SW480 (cell line): Measurements from ENCODE around the gene NARF.
"Not testable (repeated sequence)": the region's sequence is repeated elsewhere in the genome, so short reads cannot be mapped to it uniquely, and the experiment has no call there.

Experiments
- DNase-seq: peaks from one replicate; pipeline ENCODE4 v3.0.0-alpha.2; 2016; ENCODE audit warnings: low spot score

NARF gene

DNA sequence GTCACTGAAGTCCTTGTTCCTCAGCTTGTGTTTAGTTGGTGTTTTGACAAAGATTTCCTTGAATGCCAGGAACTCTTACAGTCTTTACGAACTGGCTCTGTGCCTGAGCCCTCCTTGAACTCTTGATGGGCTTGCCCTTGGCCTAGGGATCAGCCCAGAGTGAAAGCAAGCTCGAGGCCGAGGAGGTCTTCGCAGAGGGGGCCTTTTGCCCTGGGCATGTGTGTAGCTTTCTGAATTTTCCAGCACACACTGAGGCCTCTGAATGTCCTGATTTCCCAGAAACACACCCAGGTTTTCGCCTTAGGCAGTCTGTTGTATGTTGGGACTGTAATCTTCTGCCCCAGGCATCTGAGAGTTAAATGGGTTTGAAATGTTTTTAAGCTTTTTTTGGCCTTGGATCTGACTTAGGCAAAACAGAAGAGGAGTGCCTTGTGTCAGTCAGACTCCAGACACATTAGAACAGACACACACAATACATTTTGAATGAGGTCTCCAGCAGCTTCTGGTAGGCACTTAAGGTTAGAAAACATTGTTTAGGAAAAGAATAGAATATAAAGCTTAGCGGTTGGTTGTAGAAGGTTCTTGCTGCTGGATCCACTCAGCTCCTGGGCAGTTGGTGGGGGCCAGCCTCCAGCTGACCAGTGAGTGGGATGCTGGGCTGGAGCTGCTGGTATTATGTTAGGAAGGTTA is 78.1 kb downstream of the NARF start:
- DNase-seq = no peak

DNA sequence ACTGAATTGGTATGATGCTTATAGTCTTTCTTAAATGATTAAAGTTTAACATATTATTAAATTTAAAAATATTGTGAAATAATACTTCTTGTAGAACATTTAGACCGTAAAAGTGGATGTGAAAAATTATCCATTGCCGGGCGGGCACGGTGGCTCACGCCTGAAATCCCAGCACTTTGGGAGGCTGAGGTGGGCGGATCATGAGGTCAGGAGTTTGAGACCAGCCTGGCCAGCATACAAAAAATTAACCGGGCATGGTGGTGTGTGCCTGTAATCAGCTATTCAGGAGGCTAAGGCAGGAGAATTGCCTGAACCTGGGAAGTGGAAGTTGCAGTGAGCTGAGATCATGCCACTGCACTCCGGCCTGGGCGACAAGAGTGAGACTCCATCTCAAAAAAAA is 78.7 kb downstream of the NARF start:
- DNase-seq = not testable (repeated sequence)

DNA sequence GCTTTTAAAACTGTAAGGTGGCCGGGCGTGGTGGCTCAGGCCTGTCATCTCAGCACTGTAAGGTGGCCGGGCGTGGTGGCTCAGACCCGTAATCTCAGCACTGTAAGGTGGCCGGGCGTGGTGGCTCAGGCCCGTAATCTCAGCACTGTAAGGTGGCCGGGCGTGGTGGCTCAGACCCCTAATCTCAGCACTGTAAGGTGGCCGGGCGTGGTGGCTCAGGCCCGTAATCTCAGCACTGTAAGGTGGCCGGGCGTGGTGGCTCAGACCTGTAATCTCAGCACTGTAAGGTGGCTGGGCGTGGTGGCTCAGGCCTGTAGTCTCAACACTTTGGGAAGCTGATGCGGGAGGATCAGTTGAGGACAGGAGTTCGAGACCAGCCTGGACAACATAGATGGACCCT is 80.5 kb downstream of the NARF start:
- not testable (repeated sequence) for DNase-seq
